Smooth muscle cell of the coronary artery (primary cell): ENCODE measurements around the gene DDI1. TPM values are rescaled to one million over a fixed set of nuclear protein-coding genes. Genes with fewer than 3 reads are reported as not detected.

Source experiments
- total RNA-seq: library from RNA; depleted of rRNA; stranded (reverse); fragments of >200 nt; gene quantifications from 2 replicates; pipeline ENCODE4 v1.2.3, GENCODE V29; 2014; ENCODE audit warnings: low replicate concordance

Gene DDI1
- not detected in 2 replicates for total RNA-seq

DNA sequence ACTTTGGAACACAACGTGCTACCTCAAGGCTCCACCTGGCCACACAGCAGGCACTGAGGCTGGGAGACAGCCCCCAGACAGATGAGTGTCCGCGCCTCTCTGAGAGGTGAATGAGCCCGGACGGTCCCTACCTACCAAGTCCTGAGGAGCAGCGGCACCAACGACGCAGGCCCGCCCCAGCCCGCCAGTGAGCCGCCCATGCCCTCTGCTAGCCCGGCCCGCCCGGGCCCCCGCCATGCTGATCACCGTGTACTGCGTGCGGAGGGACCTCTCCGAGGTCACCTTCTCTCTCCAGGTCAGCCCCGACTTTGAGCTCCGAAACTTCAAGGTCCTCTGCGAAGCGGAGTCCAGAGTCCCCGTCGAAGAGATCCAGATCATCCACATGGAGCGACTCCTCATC, at the start of gene DDI1:
Gene DDI1 (plus strand): TSS at position 53 of the 400 bp plus-strand sequence. CDS start 183 bp downstream, at position 236.

Other genes starting within 250 kb of the DDI1 start
- gene PDGFD, start 127.5 kb downstream of the DDI1 start, total RNA-seq, result 2.0 and 61.0 TPM in 2 replicates